Natural killer cell (primary cell): ENCODE results near the gene FAM124B. TPM values are rescaled to one million over a fixed set of nuclear protein-coding genes. Genes with fewer than 3 reads are reported as not detected.

Experiments used
- ATAC-seq, 3 donors: fragments of 150-1000 bp in 2 of 3; fragments of 200-7000 bp in 1 of 3; cut with Tn5 transposase; 1 replicate in 1 of 3; 2 replicates in 2 of 3; pipeline ENCODE4 v1.10.0; 2021; ENCODE audit warnings: mild to moderate bottlenecking in 2 of 3, moderate library complexity in 2 of 3
- DNase-seq, 2 donors: peaks; one replicate each; pipeline versions ENCODE4 v3.0.0 to v3.0.0-alpha.2; 2013 to 2021; ENCODE audit warnings: mixed read lengths in 1 of 2
- H3K27ac ChIP-seq: one replicate; pipeline ENCODE4 v1.5.1; 2013; ENCODE audit warnings: mild to moderate bottlenecking, low read length
- H3K27me3 ChIP-seq: one replicate; pipeline ENCODE4 v1.6.1; 2013; ENCODE audit warnings: low read length; ENCODE audit not compliant: control insufficient read depth, insufficient read depth
- H3K36me3 ChIP-seq: one replicate; pipeline ENCODE4 v1.6.1; 2013; ENCODE audit warnings: low read length; ENCODE audit not compliant: control insufficient read depth, insufficient read depth
- H3K4me1 ChIP-seq: one replicate; pipeline ENCODE4 v1.6.1; 2013; ENCODE audit warnings: low read length; ENCODE audit not compliant: control insufficient read depth, insufficient read depth
- H3K4me3 ChIP-seq: one replicate; pipeline ENCODE4 v1.5.1; 2013; ENCODE audit warnings: low read length
- H3K9me3 ChIP-seq: one replicate; pipeline ENCODE4 v1.6.1; 2013; ENCODE audit warnings: low read length; ENCODE audit not compliant: control insufficient read depth, insufficient read depth
- H3K27ac Mint-ChIP-seq, 2 donors: one replicate each; pipeline ENCODE4 v1.8.0; 2022; ENCODE audit warnings: mild to moderate bottlenecking in 2 of 2, mixed read lengths in 2 of 2, moderate library complexity in 1 of 2
- H3K27me3 Mint-ChIP-seq, 2 donors: one replicate each; pipeline ENCODE4 v1.8.0; 2022; ENCODE audit warnings: low read depth in 2 of 2, mixed read lengths in 2 of 2
- H3K36me3 Mint-ChIP-seq: one replicate; pipeline ENCODE4 v1.8.0; 2022; ENCODE audit warnings: mixed read lengths
- H3K4me1 Mint-ChIP-seq, 2 donors: one replicate each; pipeline ENCODE4 v1.8.0; 2022; ENCODE audit warnings: mixed read lengths in 2 of 2
- H3K4me3 Mint-ChIP-seq: one replicate; pipeline ENCODE4 v1.8.0; 2022; ENCODE audit warnings: mild to moderate bottlenecking, moderate library complexity, mixed read lengths
- H3K9me3 Mint-ChIP-seq, 2 donors: one replicate each; pipeline ENCODE4 v1.8.0; 2022; ENCODE audit warnings: mixed read lengths in 2 of 2
- WGBS: methylation state at CpG from one replicate; pipeline ENCODE4 v1.1.7; 2013; ENCODE audit warnings: missing lambda C conversion rate; ENCODE audit not compliant: insufficient coverage; 5-methylcytosine and 5-hydroxymethylcytosine counted together
- intact Hi-C: fragments of 100-400 bp; cut with micrococcal nuclease; formaldehyde crosslinking; loops from one replicate; pipeline ENCODE4 v1.14.2; 2022
- total RNA-seq, 4 donors: library from RNA; stranded (reverse); fragments of 120-200 nt in 1 of 4; gene quantifications; one replicate each; pipeline versions ENCODE4 v1.2.3 to v1.2.4, GENCODE V29; 2013 to 2022
- TF ChIP-seq, protein P1 (sequence below): fragments of 200-600 bp; IDR thresholded peaks from one replicate; pipeline ENCODE4 v1.8.0; 2022; ENCODE audit warnings: antibody characterized with exemption

The FAM124B gene
- total RNA-seq, 3 donors from 2014 or later (not counting 1 experiment from before 2014, with no cell fraction given): 1.9 to 6.1 (median 2.4) TPM

DNA sequence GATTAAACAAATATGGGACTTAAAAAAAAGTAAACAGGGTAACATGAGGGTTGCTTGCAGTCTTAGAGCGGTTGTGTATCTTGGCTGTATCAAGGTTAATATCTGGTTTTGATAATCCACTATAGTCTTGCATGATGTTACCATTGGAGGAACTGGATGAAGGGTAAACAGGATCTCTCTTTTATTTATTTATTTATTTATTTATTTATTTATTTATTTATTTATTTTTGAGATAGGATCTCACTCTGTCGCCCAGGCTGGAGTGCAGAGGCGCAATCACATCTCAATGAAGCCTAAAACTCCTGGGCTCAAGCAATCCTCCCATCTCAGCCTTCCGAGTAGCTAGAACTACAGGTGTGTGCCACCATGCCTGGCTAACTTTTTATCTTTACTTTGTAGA lies 42.9 kb upstream of the FAM124B start:
- no peak for DNase-seq

DNA sequence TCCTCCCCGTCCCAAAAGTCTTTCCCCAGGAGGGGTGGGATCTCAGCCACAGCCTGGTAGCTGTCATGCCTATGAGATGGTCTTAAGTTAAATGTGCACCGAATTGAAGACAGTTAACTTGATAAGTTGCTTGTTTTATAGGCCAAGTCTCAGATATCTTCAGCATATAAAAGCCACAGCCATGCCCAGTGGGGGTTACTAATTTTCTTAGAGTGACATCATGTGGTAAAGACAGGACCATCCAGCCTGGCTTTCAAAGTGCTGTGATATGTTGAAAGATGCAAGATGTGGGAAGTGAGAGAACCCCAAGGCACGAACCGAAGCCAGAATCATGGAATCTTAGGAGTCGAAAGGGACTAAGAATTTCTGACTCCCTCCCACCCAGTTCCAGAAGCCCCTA lies 42.1 kb upstream of the FAM124B start:
- Histone ChIP-seq H3K27me3 (peaks cover 3% of the 10 kb centered on the region), H3K4me3 (no peak overlapping the region), H3K27ac (no peak overlapping the region), H3K4me1 (peaks cover 7% of the 10 kb centered on the region), H3K9me3 (no peaks in the 10 kb centered on the region), H3K36me3 (no peaks in the 10 kb centered on the region)
- WGBS: 85% methylated on average over 5 of the region's 5 CpGs
- ATAC-seq (no peak), DNase-seq (no peak)
- intact Hi-C loops: no loop called here
- TF ChIP-seq, protein P1, sequence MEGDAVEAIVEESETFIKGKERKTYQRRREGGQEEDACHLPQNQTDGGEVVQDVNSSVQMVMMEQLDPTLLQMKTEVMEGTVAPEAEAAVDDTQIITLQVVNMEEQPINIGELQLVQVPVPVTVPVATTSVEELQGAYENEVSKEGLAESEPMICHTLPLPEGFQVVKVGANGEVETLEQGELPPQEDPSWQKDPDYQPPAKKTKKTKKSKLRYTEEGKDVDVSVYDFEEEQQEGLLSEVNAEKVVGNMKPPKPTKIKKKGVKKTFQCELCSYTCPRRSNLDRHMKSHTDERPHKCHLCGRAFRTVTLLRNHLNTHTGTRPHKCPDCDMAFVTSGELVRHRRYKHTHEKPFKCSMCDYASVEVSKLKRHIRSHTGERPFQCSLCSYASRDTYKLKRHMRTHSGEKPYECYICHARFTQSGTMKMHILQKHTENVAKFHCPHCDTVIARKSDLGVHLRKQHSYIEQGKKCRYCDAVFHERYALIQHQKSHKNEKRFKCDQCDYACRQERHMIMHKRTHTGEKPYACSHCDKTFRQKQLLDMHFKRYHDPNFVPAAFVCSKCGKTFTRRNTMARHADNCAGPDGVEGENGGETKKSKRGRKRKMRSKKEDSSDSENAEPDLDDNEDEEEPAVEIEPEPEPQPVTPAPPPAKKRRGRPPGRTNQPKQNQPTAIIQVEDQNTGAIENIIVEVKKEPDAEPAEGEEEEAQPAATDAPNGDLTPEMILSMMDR: no peak
- Mint-ChIP-seq H3K4me1 (peaks cover 5 to 18% of the 10 kb centered on the region in 2 donors), H3K4me3 (peak overlapping the region; percentile 35), H3K36me3 (no peaks in the 10 kb centered on the region), H3K27me3 (peaks cover 26 to 50% of the 10 kb centered on the region in 2 donors), H3K27ac (no peak overlapping the region), H3K9me3 (no peaks in the 10 kb centered on the region)

More for the DNA sequence above, 42.9 kb upstream of the FAM124B start:
- H3K4me1 ChIP-seq: peaks cover 7% of the 10 kb centered on the region
- no peak overlapping the region for H3K27ac Mint-ChIP-seq
- H3K36me3 ChIP-seq: no peaks in the 10 kb centered on the region
- H3K27me3 ChIP-seq: peaks cover 3% of the 10 kb centered on the region
- H3K4me3 Mint-ChIP-seq: no peak overlapping the region
- peaks cover 26 to 53% of the 10 kb centered on the region in 2 donors for H3K27me3 Mint-ChIP-seq
- ATAC-seq: no peak
- WGBS: 93% methylated on average over 4 of the region's 4 CpGs
- intact Hi-C loops: no loop called here
- TF ChIP-seq, protein P1: no peak
- H3K27ac ChIP-seq: no peak overlapping the region
- peaks cover 5 to 18% of the 10 kb centered on the region in 2 donors for H3K4me1 Mint-ChIP-seq
- H3K9me3 Mint-ChIP-seq: no peaks in the 10 kb centered on the region
- H3K4me3 ChIP-seq: no peak overlapping the region
- H3K9me3 ChIP-seq: no peaks in the 10 kb centered on the region
- H3K36me3 Mint-ChIP-seq: no peaks in the 10 kb centered on the region

DNA sequence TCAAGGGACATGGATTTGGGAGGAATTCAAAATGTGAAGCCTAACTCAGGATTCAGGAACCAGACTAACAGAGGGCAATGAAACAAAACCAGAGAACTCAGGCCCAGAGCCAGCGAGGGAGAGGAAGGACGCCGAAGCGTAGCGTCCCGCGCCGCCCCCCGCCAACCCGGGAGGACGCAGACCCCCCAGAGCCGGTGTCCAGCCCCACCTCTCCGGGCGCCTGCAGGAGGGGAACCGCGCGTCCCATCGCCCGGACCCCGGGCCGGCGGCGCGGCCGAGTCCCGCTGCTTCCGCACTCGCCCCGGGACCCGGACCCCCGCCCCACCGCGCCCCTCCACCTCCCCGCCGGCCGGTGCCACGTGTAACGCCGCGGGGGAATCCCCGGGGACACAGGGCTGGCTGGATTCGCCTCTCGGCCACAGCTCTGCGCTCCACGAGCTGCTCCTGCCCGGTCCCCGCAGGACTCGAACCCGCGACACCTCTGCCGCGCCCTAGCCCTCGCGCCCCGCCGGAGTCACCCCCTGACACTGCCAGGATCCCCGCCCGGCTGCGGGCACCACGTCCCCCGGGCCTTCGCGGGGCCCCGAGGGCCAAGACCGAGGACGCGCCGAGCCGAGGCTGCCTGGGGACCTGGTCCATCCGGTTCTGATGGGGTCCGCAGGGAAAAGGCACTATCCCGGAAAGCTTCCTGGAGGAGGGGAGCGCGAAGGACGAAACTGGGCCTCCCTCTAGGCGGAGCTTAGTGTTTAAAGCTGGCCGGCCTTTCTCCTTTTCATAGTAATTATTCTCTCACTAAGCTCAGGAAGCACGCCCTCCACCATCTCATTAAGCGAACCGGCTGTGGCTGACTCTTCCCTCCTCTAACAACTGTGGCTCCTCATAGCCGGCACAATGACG lies 40.4 kb upstream of the FAM124B start:
- peaks cover 32 to 45% of the 10 kb centered on the region in 2 donors for H3K27me3 Mint-ChIP-seq
- no peaks in the 10 kb centered on the region for H3K36me3 Mint-ChIP-seq
- peak overlapping the region; percentile 20 for H3K4me3 ChIP-seq

More for the DNA sequence above, 40.4 kb upstream of the FAM124B start:
- H3K27ac Mint-ChIP-seq: peak overlapping the region in 1 of 2 donors; percentile 46
- peak; percentile 45 to 73 (median 68) for ATAC-seq
- peak overlapping the region; percentile 87 for H3K4me3 Mint-ChIP-seq
- intact Hi-C loops: no loop called here
- Histone ChIP-seq H3K4me1 (peaks cover 7% of the 10 kb centered on the region), H3K9me3 (no peaks in the 10 kb centered on the region), H3K36me3 (no peaks in the 10 kb centered on the region), H3K27ac (no peak overlapping the region), H3K27me3 (peaks cover 3% of the 10 kb centered on the region)
- DNase-seq: peak in 1 of 2 donors; percentile 12
- TF ChIP-seq, protein P1: no peak
- no peaks in the 10 kb centered on the region for H3K9me3 Mint-ChIP-seq
- H3K4me1 Mint-ChIP-seq: peaks cover 5 to 18% of the 10 kb centered on the region in 2 donors
- 1% methylated on average over 82 of the region's 82 CpGs for WGBS
